Stimulated activated naive CD8-positive, alpha-beta T cell treated with anti-CD3 and anti-CD28 coated beads, Interleukin-15, amount 100 ng/mL, for 72 hours (primary cell): ENCODE data around the gene RELN.
"Not testable (repeated sequence)": the region's sequence is repeated elsewhere in the genome, so short reads cannot be mapped to it uniquely, and the experiment has no call there.

Experiments
- ATAC-seq: fragments of 150-1000 bp; cut with Tn5 transposase; 2 replicates; pipeline ENCODE4 v1.10.0; 2021; ENCODE audit warnings: mild to moderate bottlenecking, moderate library complexity
- DNase-seq, 2 donors: peaks; one replicate each; pipeline ENCODE4 v3.0.0; 2021 to 2022
- H3K27ac Mint-ChIP-seq, 2 donors: one replicate each; pipeline ENCODE4 v1.8.0; 2022; ENCODE audit warnings: mild to moderate bottlenecking in 2 of 2, mixed read lengths in 2 of 2, moderate library complexity in 2 of 2
- H3K27me3 Mint-ChIP-seq: one replicate; pipeline ENCODE4 v1.8.0; 2022; ENCODE audit warnings: mixed read lengths
- H3K4me1 Mint-ChIP-seq: one replicate; pipeline ENCODE4 v1.8.0; 2022; ENCODE audit warnings: mild to moderate bottlenecking, mixed read lengths
- H3K4me3 Mint-ChIP-seq, 2 donors: one replicate each; pipeline ENCODE4 v1.8.0; 2022; ENCODE audit warnings: mild to moderate bottlenecking in 2 of 2, mixed read lengths in 2 of 2, moderate library complexity in 1 of 2
- H3K9me3 Mint-ChIP-seq, 2 donors: one replicate each; pipeline ENCODE4 v1.8.0; 2022; ENCODE audit warnings: mixed read lengths in 2 of 2

The RELN gene

GRCh38 chr7:103902917-103903316, 86.5 kb downstream of the RELN start:
- no peak for ATAC-seq
- H3K27me3 Mint-ChIP-seq, result peaks cover 18% of the 10 kb centered on the region
- H3K9me3 Mint-ChIP-seq, result no peaks in the 10 kb centered on the region
- H3K4me3 Mint-ChIP-seq, result no peak overlapping the region
- H3K4me1 Mint-ChIP-seq, result no peaks in the 10 kb centered on the region
- H3K27ac Mint-ChIP-seq, result no peak overlapping the region
- DNase-seq, result no peak

- not testable (repeated sequence) for ATAC-seq, DNase-seq, H3K27ac Mint-ChIP-seq, H3K9me3 Mint-ChIP-seq, H3K4me3 Mint-ChIP-seq, H3K4me1 Mint-ChIP-seq
- H3K27me3 Mint-ChIP-seq, result peaks cover 10% of the 10 kb centered on the region
Measured at GRCh38 chr7:103896826-103897225, 92.6 kb downstream of the RELN start.

GRCh38 chr7:103894656-103895596, 94.5 kb downstream of the RELN start:
- Mint-ChIP-seq H3K4me3 (no peak overlapping the region), H3K27ac (no peak overlapping the region), H3K9me3 (no peaks in the 10 kb centered on the region), H3K27me3 (peaks cover 9% of the 10 kb centered on the region), H3K4me1 (no peaks in the 10 kb centered on the region)
- ATAC-seq (no peak), DNase-seq (no peak)

GRCh38 chr7:103893350-103893749, 96.1 kb downstream of the RELN start:
- Mint-ChIP-seq H3K4me1 (no peaks in the 10 kb centered on the region), H3K27me3 (no peaks in the 10 kb centered on the region), H3K27ac (no peak overlapping the region), H3K4me3 (no peak overlapping the region), H3K9me3 (no peaks in the 10 kb centered on the region)
- ATAC-seq (no peak), DNase-seq (no peak)

GRCh38 chr7:103889451-103889850, 100.0 kb downstream of the RELN start:
- Mint-ChIP-seq H3K27ac (no peak overlapping the region), H3K4me3 (no peak overlapping the region), H3K4me1 (no peaks in the 10 kb centered on the region), H3K9me3 (peaks cover 0 to 2% of the 10 kb centered on the region in 2 donors), H3K27me3 (no peaks in the 10 kb centered on the region)
- ATAC-seq, result no peak
- DNase-seq, result no peak

- DNase-seq (no peak), ATAC-seq (no peak)
- Mint-ChIP-seq H3K27ac (no peak overlapping the region), H3K9me3 (peaks cover 0 to 9% of the 10 kb centered on the region in 2 donors), H3K4me3 (no peak overlapping the region), H3K27me3 (no peaks in the 10 kb centered on the region), H3K4me1 (no peaks in the 10 kb centered on the region)
Measured at GRCh38 chr7:103888603-103889153, 100.8 kb downstream of the RELN start.

- H3K4me1 Mint-ChIP-seq, result no peaks in the 10 kb centered on the region
Measured at GRCh38 chr7:103887853-103888602, 101.4 kb downstream of the RELN start.

GRCh38 chr7:103887050-103887449, 102.4 kb downstream of the RELN start:
- ATAC-seq (no peak), DNase-seq (no peak)
- Mint-ChIP-seq H3K4me1 (no peaks in the 10 kb centered on the region), H3K27ac (peak overlapping the region in 1 of 2 donors; percentile 35), H3K9me3 (peaks cover 8 to 9% of the 10 kb centered on the region in 2 donors), H3K4me3 (no peak overlapping the region), H3K27me3 (no peaks in the 10 kb centered on the region)

More at GRCh38 chr7:103887853-103888602, 101.4 kb downstream of the RELN start:
- Mint-ChIP-seq H3K4me3 (no peak overlapping the region), H3K27ac (no peak overlapping the region), H3K9me3 (peaks cover 6 to 9% of the 10 kb centered on the region in 2 donors), H3K27me3 (no peaks in the 10 kb centered on the region)
- ATAC-seq (no peak), DNase-seq (no peak)

- H3K27me3 Mint-ChIP-seq, result no peaks in the 10 kb centered on the region
- DNase-seq (no peak), ATAC-seq (no peak)
- no peak overlapping the region for H3K27ac Mint-ChIP-seq
- peaks cover 9 to 12% of the 10 kb centered on the region in 2 donors for H3K9me3 Mint-ChIP-seq
- no peaks in the 10 kb centered on the region for H3K4me1 Mint-ChIP-seq
- no peak overlapping the region for H3K4me3 Mint-ChIP-seq
Measured at GRCh38 chr7:103879928-103880600, 109.4 kb downstream of the RELN start.

- DNase-seq (no peak), ATAC-seq (no peak)
- Mint-ChIP-seq H3K27me3 (no peaks in the 10 kb centered on the region), H3K27ac (no peak overlapping the region), H3K9me3 (peaks cover 7 to 12% of the 10 kb centered on the region in 2 donors), H3K4me3 (no peak overlapping the region), H3K4me1 (no peaks in the 10 kb centered on the region)
Measured at GRCh38 chr7:103879411-103879810, 110.0 kb downstream of the RELN start.

GRCh38 chr7:103877565-103877964, 111.9 kb downstream of the RELN start:
- ATAC-seq (no peak), DNase-seq (no peak)
- Mint-ChIP-seq H3K4me1 (no peaks in the 10 kb centered on the region), H3K9me3 (peaks cover 0 to 4% of the 10 kb centered on the region in 2 donors), H3K27me3 (no peaks in the 10 kb centered on the region), H3K27ac (peak overlapping the region in 1 of 2 donors; percentile 3), H3K4me3 (no peak overlapping the region)

GRCh38 chr7:103875718-103876117, 113.7 kb downstream of the RELN start:
- H3K4me3 Mint-ChIP-seq, result no peak overlapping the region
- no peaks in the 10 kb centered on the region for H3K4me1 Mint-ChIP-seq
- H3K27ac Mint-ChIP-seq, result no peak overlapping the region
- DNase-seq (no peak), ATAC-seq (no peak)
- H3K27me3 Mint-ChIP-seq, result no peaks in the 10 kb centered on the region
- H3K9me3 Mint-ChIP-seq, result peaks cover 0 to 4% of the 10 kb centered on the region in 2 donors

GRCh38 chr7:103871473-103871872, 118.0 kb downstream of the RELN start:
- H3K4me3 Mint-ChIP-seq, result no peak overlapping the region
- H3K27me3 Mint-ChIP-seq, result no peaks in the 10 kb centered on the region
- ATAC-seq, result no peak
- H3K9me3 Mint-ChIP-seq, result no peaks in the 10 kb centered on the region
- DNase-seq, result no peak
- H3K27ac Mint-ChIP-seq, result no peak overlapping the region
- no peaks in the 10 kb centered on the region for H3K4me1 Mint-ChIP-seq

- H3K4me1 Mint-ChIP-seq, result no peaks in the 10 kb centered on the region
- ATAC-seq (no peak), DNase-seq (no peak)
- no peak overlapping the region for H3K4me3 Mint-ChIP-seq
- H3K27ac Mint-ChIP-seq, result no peak overlapping the region
- no peaks in the 10 kb centered on the region for H3K9me3 Mint-ChIP-seq
- H3K27me3 Mint-ChIP-seq, result no peaks in the 10 kb centered on the region
Measured at GRCh38 chr7:103870664-103871063, 118.8 kb downstream of the RELN start.

- H3K9me3 Mint-ChIP-seq, result no peaks in the 10 kb centered on the region
Measured at GRCh38 chr7:103867874-103868273, 121.6 kb downstream of the RELN start.

More at GRCh38 chr7:103867874-103868273, 121.6 kb downstream of the RELN start:
- no peak overlapping the region for H3K27ac Mint-ChIP-seq
- DNase-seq, result no peak
- H3K4me1 Mint-ChIP-seq, result no peaks in the 10 kb centered on the region
- H3K4me3 Mint-ChIP-seq, result no peak overlapping the region
- no peak for ATAC-seq
- H3K27me3 Mint-ChIP-seq, result no peaks in the 10 kb centered on the region
